ENCODE results near the gene CHST3. TPM values are rescaled to one million over a fixed set of nuclear protein-coding genes. Genes with fewer than 3 reads are reported as not detected.

Gene CHST3
- total and polyA plus RNA-seq, 7 donors = 0.23 to 25.5 (median 12.8) TPM

DNA sequence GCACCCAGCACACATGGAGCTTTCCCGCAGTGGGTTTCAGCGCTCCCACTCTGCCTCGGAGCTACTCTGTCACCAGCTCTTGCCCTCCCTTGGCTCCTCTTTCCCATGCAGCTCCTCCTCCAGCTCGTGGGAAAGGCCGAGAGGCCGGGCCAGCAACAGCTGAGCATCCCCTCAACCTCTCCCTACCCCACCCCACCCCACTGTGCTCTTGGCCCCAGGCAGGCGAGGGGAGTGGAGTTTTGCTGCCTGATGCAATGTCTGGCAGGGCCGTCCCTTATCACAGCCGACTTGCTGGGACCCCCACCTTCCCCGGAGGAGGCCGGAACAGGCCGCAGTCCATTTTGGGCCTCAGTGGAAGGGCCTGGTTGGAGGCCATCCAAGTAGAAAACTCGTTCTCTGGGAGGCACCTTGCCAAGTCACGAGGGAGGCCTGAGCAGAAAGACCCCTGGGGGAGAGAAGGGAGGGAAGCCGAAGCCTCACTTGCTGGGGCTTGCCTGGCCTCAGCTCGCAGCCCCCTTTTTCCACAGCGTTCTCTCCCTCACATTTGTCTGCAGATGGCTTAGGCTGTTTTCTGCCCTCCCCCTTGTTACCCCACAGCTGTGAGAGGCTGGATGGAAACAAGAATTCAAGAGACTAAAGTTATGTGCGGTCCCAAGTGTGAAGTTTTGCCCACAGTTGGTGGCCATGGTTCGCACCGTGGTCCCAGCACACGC, 35.3 kb downstream of the CHST3 start:
- H3K4me3 ChIP-seq = no peak overlapping the region
- 63 to 76% methylated on average over 21 of the region's 21 CpGs for WGBS, 2 donors

DNA sequence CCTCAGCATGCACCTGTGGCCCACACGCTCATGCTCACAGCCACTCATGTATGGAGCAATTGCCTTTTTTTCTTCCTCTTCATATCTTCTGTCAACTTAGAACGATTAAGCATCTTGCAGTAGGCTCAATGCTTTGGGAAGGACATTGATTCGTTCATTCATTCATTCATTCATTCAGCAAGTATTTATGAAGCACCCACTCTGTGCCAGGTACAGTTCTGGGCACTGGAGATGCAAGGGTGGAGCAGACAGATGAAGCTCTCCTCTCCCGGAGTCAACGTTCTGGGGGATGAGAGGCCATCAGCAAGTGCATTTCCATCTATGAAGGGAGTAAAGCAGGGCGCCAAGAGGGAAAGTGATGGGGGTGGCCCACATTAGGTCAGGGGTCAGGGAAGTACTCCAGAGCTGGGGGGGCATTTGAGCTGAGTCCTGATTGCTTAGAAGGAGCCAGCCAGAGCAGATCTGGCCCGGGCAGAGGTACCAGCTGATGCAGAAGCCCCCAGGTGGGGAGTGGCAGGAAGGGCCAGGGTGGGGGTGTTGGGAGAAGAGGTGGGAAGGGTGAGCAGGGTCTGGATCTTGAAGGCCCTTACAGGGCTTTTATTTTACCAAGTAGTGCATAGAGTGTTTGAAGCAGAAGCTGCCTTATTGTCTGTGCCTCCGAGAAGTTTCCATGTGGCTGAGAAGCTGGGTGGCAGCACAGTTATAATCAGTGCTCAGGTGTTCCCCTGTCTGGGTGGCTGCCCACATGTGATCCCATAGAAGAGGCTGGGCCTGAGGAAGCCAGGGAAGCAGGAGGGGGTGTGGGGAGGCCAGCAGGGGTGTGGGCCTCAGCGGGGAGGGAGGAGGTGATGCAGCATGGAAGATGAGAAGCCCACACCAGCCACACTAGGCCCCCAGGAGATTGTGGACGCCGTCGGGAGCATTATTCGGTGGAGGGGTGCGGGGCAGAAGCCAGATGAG, 36.2 kb downstream of the CHST3 start:
- DNase-seq = no peak
- Histone ChIP-seq H3K4me3 (no peak overlapping the region), H3K4me1 (peaks cover 0 to 69% (median 54%) of the 10 kb centered on the region in 4 donors), H3K36me3 (no peaks in the 10 kb centered on the region), H3K27ac (peak overlapping the region; percentile 75 to 88 (median 79)), H3K27me3 (no peaks in the 10 kb centered on the region), H3K9me3 (no peaks in the 10 kb centered on the region)
- intact Hi-C loops (cut with DNase I) = no loop called here
- TF ChIP-seq EP300 (IDR thresholded peaks at IDR 0.05) (no peak), POLR2AphosphoS5 (IDR thresholded peaks at IDR 0.05) (no peak), POLR2A (IDR thresholded peaks at IDR 0.05) (no peak)
- TF ChIP-seq, protein P1, sequence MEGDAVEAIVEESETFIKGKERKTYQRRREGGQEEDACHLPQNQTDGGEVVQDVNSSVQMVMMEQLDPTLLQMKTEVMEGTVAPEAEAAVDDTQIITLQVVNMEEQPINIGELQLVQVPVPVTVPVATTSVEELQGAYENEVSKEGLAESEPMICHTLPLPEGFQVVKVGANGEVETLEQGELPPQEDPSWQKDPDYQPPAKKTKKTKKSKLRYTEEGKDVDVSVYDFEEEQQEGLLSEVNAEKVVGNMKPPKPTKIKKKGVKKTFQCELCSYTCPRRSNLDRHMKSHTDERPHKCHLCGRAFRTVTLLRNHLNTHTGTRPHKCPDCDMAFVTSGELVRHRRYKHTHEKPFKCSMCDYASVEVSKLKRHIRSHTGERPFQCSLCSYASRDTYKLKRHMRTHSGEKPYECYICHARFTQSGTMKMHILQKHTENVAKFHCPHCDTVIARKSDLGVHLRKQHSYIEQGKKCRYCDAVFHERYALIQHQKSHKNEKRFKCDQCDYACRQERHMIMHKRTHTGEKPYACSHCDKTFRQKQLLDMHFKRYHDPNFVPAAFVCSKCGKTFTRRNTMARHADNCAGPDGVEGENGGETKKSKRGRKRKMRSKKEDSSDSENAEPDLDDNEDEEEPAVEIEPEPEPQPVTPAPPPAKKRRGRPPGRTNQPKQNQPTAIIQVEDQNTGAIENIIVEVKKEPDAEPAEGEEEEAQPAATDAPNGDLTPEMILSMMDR (IDR thresholded peaks at IDR 0.05) = no peak
- WGBS, 2 donors = 78 to 85% methylated on average over 14 of the region's 14 CpGs

More for the DNA sequence above, 35.3 kb downstream of the CHST3 start:
- intact Hi-C loops (cut with DNase I) = no loop called here
- H3K27me3 ChIP-seq = no peaks in the 10 kb centered on the region
- peaks cover 0 to 72% (median 56%) of the 10 kb centered on the region in 4 donors for H3K4me1 ChIP-seq
- peak overlapping the region; percentile 75 to 88 (median 79) for H3K27ac ChIP-seq
- no peaks in the 10 kb centered on the region for H3K9me3 ChIP-seq
- TF ChIP-seq EP300 (IDR thresholded peaks at IDR 0.05) (no peak), POLR2AphosphoS5 (IDR thresholded peaks at IDR 0.05) (peak; percentile 15 to 46 (median 31)), POLR2A (IDR thresholded peaks at IDR 0.05) (no peak)
- TF ChIP-seq, protein P1 (IDR thresholded peaks at IDR 0.05) = no peak
- peak; percentile 94 for DNase-seq
- H3K36me3 ChIP-seq = no peaks in the 10 kb centered on the region

DNA sequence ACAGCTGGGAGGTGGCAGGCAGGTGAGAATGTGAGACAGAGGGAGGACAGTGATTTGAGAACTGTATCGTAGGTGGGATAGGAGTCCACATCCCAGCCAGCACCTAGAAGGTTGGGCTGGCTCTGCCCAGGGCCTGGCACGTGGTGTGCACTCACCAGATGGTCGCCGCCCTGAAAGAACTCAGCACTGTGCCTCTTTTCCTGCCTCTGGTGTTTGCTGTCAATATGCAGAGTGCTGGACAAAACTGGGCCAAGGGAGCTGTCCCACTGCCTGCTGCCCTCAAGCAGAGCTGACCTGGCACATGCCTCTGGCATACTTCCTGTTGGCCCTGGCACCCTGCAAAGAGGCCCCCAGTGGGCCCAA, 36.8 kb downstream of the CHST3 start:
- H3K4me1 ChIP-seq = peaks cover 0 to 66% (median 48%) of the 10 kb centered on the region in 4 donors
- H3K36me3 ChIP-seq = peaks cover 0 to 2% (median 0%) of the 10 kb centered on the region in 4 donors
- H3K4me3 ChIP-seq = no peak overlapping the region
- no peaks in the 10 kb centered on the region for H3K27me3 ChIP-seq
- peak; percentile 71 for DNase-seq
- H3K9me3 ChIP-seq = no peaks in the 10 kb centered on the region
- no peak for TF ChIP-seq POLR2A (IDR thresholded peaks at IDR 0.05)
- TF ChIP-seq, protein P1 (IDR thresholded peaks at IDR 0.05) = no peak
- TF ChIP-seq POLR2AphosphoS5 (IDR thresholded peaks at IDR 0.05) = no peak
- TF ChIP-seq EP300 (IDR thresholded peaks at IDR 0.05) = no peak
- intact Hi-C loops (cut with DNase I) = no loop called here
- H3K27ac ChIP-seq = peak overlapping the region; percentile 75 to 88 (median 79)
- 73 to 79% methylated on average over 4 of the region's 4 CpGs for WGBS, 2 donors

- WGBS, 2 donors = 77 to 87% methylated on average over 8 of the region's 8 CpGs
- Histone ChIP-seq H3K27me3 (no peaks in the 10 kb centered on the region), H3K4me1 (peaks cover 0 to 66% (median 51%) of the 10 kb centered on the region in 4 donors), H3K36me3 (peaks cover 0 to 18% (median under 1%) of the 10 kb centered on the region in 4 donors), H3K27ac (peak overlapping the region in 3 of 4 donors; percentile 1 to 75 (median 6)), H3K9me3 (no peaks in the 10 kb centered on the region), H3K4me3 (no peak overlapping the region)
- no peak for DNase-seq
- intact Hi-C loops (cut with DNase I) = no loop called here
- TF ChIP-seq, protein P1 (IDR thresholded peaks at IDR 0.05) = no peak
- TF ChIP-seq POLR2AphosphoS5 (IDR thresholded peaks at IDR 0.05) = no peak
- no peak for TF ChIP-seq POLR2A (IDR thresholded peaks at IDR 0.05)
Observed at GRCh38 chr10:72002354-72003295, 38.4 kb downstream of the CHST3 start.

Measured in sigmoid colon (tissue), 7 donors.